SH-SY5Y (cell line): ENCODE measurements around the gene IGFBP2.

Experiments used
- GATA2 ChIP-seq: IDR thresholded peaks from 2 replicates; pipeline ENCODE4 v1.6.1; 2011; ENCODE audit warnings: mild to moderate bottlenecking, low read depth, low read length
- GATA3 ChIP-seq: IDR thresholded peaks from 2 replicates; pipeline ENCODE4 v1.6.1; 2011; ENCODE audit warnings: low read depth, mild to moderate bottlenecking, low read length, moderate library complexity

DNA sequence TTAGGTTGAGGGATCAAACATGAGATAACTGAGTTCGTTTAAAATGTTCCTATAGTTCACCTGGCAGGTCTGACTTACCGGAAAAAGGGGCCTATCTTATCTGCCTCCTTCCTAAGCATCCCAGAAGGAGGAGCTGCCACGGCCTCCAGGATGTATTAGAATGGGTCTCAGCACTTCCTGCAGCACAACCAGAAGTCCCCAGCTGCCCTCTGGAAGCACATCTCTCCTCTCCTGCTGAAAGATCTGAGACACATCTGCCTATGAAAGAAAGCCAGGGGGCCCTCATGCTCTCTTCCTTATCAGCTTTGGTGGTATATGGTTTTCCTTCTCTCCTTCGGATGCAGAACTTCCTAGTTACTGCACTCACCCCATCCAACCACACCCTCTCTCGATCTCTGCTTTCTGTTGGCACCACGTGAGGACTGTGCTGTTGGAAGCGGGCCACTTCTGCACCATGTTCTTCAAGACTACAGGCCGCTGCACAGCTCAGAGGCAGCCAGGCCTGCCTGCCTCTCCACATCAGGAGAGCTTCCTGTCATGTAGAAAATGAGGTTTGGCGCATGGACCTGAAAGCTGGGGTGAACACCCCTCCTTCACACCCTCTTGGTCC is 55.6 kb downstream of the IGFBP2 start:
- no peak for TF ChIP-seq GATA2
- TF ChIP-seq GATA3 = no peak
